Activated T-helper 17 cell treated with anti-CD3 and anti-CD28 coated beads, Interleukin-2, amount 50 U/mL, for 72 hours (primary cell): ENCODE measurements around the gene DDIT4. TPM values are rescaled to one million over a fixed set of nuclear protein-coding genes. Genes with fewer than 3 reads are reported as not detected.

Source experiments
- ATAC-seq: fragments of 150-1000 bp; cut with Tn5 transposase; replicated peaks from 2 replicates; pipeline ENCODE4 v1.10.0; 2021; ENCODE audit warnings: mild to moderate bottlenecking, moderate library complexity
- H3K27ac Mint-ChIP-seq: one replicate; pipeline ENCODE4 v1.8.0; 2022; ENCODE audit warnings: mixed read lengths
- H3K27me3 Mint-ChIP-seq: one replicate; pipeline ENCODE4 v1.8.0; 2022; ENCODE audit warnings: mixed read lengths
- H3K36me3 Mint-ChIP-seq: one replicate; pipeline ENCODE4 v1.8.0; 2022; ENCODE audit warnings: low read depth, mild to moderate bottlenecking, mixed read lengths
- H3K4me1 Mint-ChIP-seq: one replicate; pipeline ENCODE4 v1.8.0; 2022; ENCODE audit warnings: mixed read lengths
- H3K4me3 Mint-ChIP-seq: one replicate; pipeline ENCODE4 v1.8.0; 2022; ENCODE audit warnings: mild to moderate bottlenecking, mixed read lengths
- H3K9me3 Mint-ChIP-seq: one replicate; pipeline ENCODE4 v1.8.0; 2022; ENCODE audit warnings: mixed read lengths
- total RNA-seq, 2 donors: library from RNA; stranded (reverse); gene quantifications; one replicate each; pipeline ENCODE4 v1.2.3, GENCODE V29; 2022

DDIT4 gene
- total RNA-seq, 2 donors from 2014 or later: 746 to 1,569 TPM

DNA sequence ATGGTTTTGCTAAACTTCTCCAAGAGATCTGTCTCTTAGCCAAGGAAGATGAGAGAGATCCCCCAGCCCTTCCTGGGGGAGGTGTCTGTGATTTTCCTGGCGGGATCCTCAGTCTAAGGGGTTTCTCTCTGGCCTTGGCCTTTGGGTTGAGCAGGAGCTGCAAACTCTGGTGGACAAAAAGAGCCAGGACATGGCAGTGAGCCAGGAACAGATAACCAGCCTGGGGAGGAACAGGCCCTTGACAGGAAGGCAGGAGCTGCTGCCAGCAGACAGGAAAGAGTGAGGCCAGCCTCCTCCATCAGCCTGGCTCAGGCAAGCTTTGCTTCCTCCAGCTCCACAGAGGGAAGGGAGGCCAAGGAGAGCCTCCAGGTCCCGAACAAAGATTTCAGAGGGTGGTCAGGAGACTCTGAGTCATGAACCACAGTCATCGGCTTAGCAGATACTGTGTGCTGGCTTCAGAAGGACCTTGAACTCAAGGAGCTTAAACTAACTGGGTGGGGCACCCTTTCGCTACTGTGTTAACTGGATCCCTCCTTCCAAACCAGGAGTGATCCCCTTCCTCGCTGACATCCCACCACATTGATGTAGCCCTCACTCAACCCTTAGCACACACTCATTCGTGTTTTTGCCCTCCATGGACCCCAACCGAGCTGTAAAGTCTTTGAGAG is 34.7 kb downstream of the DDIT4 start:
- peaks cover 31% of the 10 kb centered on the region for H3K4me1 Mint-ChIP-seq
- H3K4me3 Mint-ChIP-seq: peak overlapping the region; percentile 37
- H3K27ac Mint-ChIP-seq: peak overlapping the region; percentile 91

DNA sequence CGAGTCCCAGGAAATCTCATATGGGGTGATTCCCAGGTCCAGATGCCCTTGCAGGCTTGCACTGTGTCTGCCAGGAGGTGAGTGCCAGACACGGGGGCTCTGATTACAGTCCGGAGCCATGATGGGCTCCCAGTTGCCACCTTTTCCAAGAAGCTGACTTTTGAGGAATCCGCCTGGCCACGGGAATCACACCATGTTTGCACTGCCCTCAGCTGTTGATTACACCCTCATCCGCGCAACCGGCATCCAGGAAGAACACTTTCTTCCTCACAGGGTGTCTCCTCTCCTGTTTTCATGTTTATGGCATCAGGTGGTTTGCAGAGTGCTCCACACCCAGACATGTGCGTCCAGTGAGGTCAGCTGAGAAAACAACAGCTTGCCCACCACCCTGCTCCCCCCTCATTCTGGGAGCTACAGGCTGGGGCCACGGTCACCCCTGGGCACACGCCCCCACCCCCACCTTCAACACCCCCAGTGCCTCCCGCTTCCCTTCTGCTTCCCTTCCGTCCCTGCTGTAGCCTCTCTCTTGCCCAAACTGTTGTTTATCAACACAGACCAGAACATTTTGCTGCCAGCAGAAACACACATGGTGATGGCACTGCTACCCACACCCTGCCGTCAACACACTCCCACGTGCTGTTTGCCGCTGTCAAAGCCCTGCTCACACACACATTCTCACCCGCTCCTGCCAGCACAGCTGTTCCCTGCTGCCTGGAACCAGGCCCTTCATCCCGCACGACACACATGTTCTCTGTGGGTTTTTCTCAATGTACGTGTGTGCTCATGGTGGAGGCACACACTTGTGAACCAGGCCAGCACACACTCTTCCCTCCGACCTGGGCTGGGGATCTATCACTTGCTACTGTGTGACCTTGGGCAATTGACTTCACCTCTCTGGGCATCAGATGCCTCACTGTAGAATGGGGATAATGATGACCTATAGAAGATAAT is 35.8 kb downstream of the DDIT4 start:
- Mint-ChIP-seq H3K27me3 (no peaks in the 10 kb centered on the region), H3K4me1 (peaks cover 26% of the 10 kb centered on the region), H3K36me3 (no peaks in the 10 kb centered on the region), H3K27ac (peak overlapping the region; percentile 91), H3K4me3 (peak overlapping the region; percentile 50), H3K9me3 (no peaks in the 10 kb centered on the region)
- no peak for ATAC-seq

More for the DNA sequence above, 34.7 kb downstream of the DDIT4 start:
- peak; percentile 44 for ATAC-seq
- H3K9me3 Mint-ChIP-seq: no peaks in the 10 kb centered on the region
- no peaks in the 10 kb centered on the region for H3K36me3 Mint-ChIP-seq
- no peaks in the 10 kb centered on the region for H3K27me3 Mint-ChIP-seq

DNA sequence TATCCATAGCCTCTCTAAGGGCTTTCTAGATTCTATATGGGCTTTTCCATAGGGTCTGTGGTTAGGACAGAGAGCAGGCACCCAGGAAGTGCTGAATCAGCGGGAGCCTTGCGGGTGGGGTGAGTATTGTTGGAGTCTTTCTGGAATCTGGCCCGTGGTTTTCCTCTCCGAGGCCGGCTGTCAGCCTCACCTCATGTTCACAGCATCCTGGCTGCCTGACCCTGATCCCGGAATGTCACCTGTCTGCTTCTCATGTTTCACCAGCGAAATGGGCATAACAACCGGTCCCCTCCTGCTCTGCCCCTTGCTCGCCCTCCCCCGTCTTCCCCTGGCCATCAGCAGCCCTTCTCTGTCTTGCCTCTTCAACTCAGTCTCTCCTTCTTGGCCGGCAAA is 36.5 kb downstream of the DDIT4 start:
- H3K27ac Mint-ChIP-seq: peak overlapping the region; percentile 77
- H3K4me3 Mint-ChIP-seq: peak overlapping the region; percentile 50
- no peak for ATAC-seq
- no peaks in the 10 kb centered on the region for H3K27me3 Mint-ChIP-seq
- no peaks in the 10 kb centered on the region for H3K36me3 Mint-ChIP-seq
- no peaks in the 10 kb centered on the region for H3K9me3 Mint-ChIP-seq
- H3K4me1 Mint-ChIP-seq: peaks cover 22% of the 10 kb centered on the region

DNA sequence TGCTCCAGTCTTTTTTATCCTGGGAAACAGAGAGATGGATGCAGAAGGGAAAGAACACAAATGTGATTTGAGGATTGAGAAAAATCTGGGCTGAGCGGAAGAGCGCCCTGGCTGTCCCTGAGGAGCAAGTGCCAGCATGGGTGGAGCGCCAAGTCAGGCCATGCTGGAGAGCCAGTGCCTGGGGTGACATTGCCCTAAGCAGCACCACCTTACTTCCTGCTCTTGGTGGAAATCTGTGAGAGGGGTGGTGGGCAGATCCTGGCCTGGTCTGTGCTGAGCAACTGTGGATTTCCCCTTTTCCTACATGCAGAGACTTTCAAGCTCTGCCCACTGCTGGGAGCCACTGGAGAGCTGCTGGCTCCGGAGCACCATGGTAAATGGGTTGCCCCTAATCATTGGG is 36.9 kb downstream of the DDIT4 start:
- Mint-ChIP-seq H3K4me1 (peaks cover 22% of the 10 kb centered on the region), H3K27me3 (no peaks in the 10 kb centered on the region), H3K4me3 (peak overlapping the region; percentile 50), H3K9me3 (no peaks in the 10 kb centered on the region), H3K27ac (peak overlapping the region; percentile 77), H3K36me3 (no peaks in the 10 kb centered on the region)
- ATAC-seq: no peak

DNA sequence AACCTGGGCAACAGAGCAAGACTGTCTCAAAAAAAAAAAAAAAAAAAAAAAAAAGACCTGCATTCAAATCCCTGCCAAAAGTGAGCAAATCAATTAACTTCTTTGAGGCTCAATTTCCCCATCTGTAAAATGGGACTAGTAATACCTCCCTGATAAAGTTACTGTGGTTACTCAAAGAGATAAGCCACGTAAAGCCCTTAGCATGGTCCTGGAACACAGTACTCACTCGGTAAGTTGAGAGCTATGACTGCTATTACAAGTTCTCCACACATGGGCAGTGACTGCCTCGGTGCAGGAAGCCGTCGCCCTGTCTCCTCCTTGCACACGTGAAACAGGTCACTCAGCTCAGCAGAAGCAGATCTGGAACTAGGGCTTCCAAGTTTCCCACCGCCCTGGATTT is 37.9 kb downstream of the DDIT4 start:
- Mint-ChIP-seq H3K27me3 (no peaks in the 10 kb centered on the region), H3K36me3 (no peaks in the 10 kb centered on the region), H3K9me3 (no peaks in the 10 kb centered on the region), H3K4me3 (peak overlapping the region; percentile 52), H3K4me1 (peaks cover 26% of the 10 kb centered on the region), H3K27ac (peak overlapping the region; percentile 63)
- ATAC-seq: peak; percentile 83

DNA sequence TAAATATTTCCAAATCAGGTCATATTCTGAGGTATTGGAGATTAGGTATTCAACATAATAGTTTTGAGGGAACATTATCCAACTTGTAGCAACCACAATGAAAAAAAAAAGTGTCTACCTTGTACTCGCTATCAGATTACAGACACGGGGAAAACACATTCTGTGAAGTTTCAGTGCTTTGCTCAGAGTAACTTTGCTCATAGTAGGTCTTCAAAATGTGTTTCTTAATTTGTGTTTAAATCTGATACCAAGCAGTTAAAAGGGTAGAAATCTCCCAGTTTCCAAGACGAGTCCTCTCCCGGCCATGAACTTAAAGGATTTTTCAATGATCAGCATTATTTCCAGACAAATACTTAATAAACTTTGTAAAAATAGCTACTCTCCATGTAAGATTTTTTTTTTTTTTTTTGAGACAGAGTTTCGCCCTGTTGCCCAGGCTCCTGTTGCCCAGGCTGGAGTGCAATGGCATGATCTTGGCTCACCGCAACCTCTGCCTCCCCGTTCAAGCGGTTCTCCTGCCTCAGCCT is 39.2 kb downstream of the DDIT4 start:
- Mint-ChIP-seq H3K4me3 (no peak overlapping the region), H3K27ac (no peak overlapping the region), H3K36me3 (no peaks in the 10 kb centered on the region), H3K27me3 (no peaks in the 10 kb centered on the region), H3K4me1 (peaks cover 32% of the 10 kb centered on the region), H3K9me3 (no peaks in the 10 kb centered on the region)
- ATAC-seq: no peak

DNA sequence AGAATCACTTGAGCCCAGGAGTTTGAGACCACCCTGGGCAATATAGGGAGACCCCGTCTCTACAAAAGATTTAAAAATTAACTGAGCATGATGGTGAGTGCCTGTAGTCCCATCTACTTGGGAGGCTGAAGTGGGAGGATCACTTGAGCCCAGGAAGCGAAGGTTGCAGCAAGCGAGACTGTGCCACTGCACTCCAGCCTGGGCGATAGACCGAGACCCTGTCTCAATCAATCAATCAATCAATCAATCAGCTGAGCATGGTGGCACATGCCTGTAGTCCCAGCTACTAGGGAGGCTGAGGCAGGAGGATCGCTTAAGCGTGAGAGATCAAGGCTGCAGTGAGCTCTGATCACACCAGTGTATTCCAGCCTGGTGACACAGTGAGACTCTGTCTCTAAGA is 40.5 kb downstream of the DDIT4 start:
- no peaks in the 10 kb centered on the region for H3K9me3 Mint-ChIP-seq
- peaks cover 11% of the 10 kb centered on the region for H3K36me3 Mint-ChIP-seq
- H3K27ac Mint-ChIP-seq: no peak overlapping the region
- H3K4me1 Mint-ChIP-seq: peaks cover 35% of the 10 kb centered on the region
- no peak for ATAC-seq
- H3K4me3 Mint-ChIP-seq: no peak overlapping the region
- H3K27me3 Mint-ChIP-seq: no peaks in the 10 kb centered on the region

DNA sequence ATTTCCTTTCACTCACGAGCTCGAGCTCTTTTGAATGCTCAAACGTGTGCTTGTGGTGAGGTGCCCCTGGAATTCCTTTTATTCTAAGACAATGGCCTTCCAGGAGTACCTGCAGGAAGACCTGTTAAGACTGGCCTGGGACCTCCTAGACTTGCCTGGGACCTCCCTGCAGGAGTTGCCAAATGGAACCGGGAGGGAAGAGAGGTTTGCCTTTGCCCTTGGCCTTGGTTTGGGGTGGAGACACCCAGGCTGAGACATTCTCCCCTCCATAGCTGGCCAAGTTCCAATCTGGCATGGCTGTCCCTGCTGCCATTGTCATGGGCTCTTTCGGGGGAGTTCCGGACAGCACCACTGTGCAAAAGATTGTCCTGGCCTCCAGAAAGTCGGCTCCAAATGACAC is 41.3 kb downstream of the DDIT4 start:
- H3K4me3 Mint-ChIP-seq: no peak overlapping the region
- H3K27ac Mint-ChIP-seq: no peak overlapping the region
- peaks cover 31% of the 10 kb centered on the region for H3K4me1 Mint-ChIP-seq

DNA sequence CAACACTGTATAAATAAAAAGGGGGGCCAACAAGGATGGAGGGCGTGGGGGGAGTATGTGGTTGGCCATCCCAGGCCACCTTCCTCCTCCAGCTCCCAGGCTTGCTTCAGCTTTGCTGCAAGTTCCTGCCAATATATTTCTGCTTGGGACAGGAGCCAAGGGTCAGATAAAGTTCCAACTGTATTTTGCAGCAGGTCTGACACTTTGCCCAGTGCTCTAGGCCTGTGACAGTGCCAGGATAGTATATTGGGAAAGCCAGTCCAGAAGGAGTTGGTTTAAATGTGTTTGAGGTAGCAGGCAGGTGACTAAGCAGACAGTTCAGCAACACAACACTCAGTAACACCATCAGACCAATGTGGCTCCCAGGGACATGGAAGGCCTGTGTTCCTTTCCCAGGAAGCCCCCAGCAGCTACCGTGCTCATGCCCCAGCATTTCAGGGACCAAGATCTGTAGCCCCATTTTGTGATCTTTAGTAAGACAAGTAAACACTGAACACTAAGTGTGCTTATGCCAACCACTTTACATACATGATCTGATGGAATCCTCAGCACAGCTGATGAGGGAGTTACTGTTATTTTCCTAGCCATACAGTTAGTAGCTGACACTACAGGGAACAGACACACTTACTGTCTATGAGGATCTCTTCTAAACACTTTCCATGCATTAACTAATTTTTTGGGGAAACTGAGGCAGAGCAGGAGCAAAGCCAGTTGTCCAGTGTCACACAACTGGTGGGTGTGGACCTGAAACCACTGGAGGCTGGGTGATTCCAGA is 42.1 kb downstream of the DDIT4 start:
- peaks cover 21% of the 10 kb centered on the region for H3K36me3 Mint-ChIP-seq
- H3K27me3 Mint-ChIP-seq: no peaks in the 10 kb centered on the region
- peak overlapping the region; percentile 62 for H3K27ac Mint-ChIP-seq
- no peak for ATAC-seq
- peaks cover 24% of the 10 kb centered on the region for H3K4me1 Mint-ChIP-seq
- peak overlapping the region; percentile 90 for H3K4me3 Mint-ChIP-seq
- H3K9me3 Mint-ChIP-seq: no peaks in the 10 kb centered on the region

More for the DNA sequence above, 41.3 kb downstream of the DDIT4 start:
- H3K9me3 Mint-ChIP-seq: no peaks in the 10 kb centered on the region
- H3K36me3 Mint-ChIP-seq: peaks cover 14% of the 10 kb centered on the region
- no peaks in the 10 kb centered on the region for H3K27me3 Mint-ChIP-seq
- no peak for ATAC-seq

DNA sequence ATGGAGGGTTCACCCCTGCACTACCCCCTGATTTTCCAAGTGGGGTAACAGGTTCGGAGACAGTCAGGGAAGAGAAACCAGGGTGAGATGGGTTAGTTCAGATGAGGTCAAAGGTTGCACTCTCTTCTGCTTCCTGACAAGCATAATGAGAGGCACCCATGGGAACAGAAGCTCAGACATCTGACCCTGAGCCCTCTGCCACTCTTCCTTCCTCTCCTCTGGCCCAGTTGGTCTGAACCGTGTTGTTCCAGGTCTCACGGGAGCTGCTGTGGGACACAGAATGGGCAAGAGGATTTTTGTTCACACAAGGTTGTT is 42.6 kb downstream of the DDIT4 start:
- Mint-ChIP-seq H3K4me3 (peak overlapping the region; percentile 90), H3K27ac (peak overlapping the region; percentile 62), H3K36me3 (peaks cover 21% of the 10 kb centered on the region), H3K4me1 (peaks cover 24% of the 10 kb centered on the region), H3K27me3 (no peaks in the 10 kb centered on the region), H3K9me3 (no peaks in the 10 kb centered on the region)
- no peak for ATAC-seq

DNA sequence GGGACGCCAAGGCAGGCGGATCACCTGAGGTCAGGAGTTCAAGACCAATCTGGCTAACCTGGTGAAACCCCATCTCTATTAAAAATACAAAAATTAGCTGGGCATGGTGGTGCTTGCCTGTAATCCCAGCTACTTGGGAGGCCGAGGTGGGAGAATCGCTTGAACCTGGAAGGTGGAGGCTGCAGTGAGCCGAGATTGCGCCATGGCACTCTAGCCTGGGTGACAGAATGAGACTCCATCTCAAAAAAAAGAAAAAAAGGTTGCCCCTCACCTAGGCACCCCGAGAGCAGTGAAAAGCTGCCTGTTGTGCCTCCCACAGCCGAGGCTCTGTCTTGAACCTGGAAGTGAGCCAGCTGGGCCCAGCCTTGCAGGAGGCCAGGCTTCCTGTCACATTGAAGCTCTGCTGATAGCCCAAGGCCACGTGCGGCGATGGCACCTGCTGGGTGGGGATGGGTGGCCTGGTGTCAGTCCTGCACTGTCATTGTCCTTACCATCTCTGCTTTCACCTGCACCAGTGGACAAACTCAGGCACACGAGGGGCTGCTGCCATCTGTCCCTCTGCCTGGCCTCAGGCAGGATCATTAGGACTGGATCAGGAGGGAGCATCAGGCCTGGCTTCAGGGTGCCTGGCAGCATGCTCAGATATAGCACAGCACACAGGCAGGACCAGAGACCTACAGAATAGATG is 43.2 kb downstream of the DDIT4 start:
- Mint-ChIP-seq H3K9me3 (no peaks in the 10 kb centered on the region), H3K4me1 (peaks cover 25% of the 10 kb centered on the region), H3K36me3 (peaks cover 21% of the 10 kb centered on the region), H3K4me3 (peak overlapping the region; percentile 90), H3K27me3 (no peaks in the 10 kb centered on the region), H3K27ac (peak overlapping the region; percentile 64)
- no peak for ATAC-seq

DNA sequence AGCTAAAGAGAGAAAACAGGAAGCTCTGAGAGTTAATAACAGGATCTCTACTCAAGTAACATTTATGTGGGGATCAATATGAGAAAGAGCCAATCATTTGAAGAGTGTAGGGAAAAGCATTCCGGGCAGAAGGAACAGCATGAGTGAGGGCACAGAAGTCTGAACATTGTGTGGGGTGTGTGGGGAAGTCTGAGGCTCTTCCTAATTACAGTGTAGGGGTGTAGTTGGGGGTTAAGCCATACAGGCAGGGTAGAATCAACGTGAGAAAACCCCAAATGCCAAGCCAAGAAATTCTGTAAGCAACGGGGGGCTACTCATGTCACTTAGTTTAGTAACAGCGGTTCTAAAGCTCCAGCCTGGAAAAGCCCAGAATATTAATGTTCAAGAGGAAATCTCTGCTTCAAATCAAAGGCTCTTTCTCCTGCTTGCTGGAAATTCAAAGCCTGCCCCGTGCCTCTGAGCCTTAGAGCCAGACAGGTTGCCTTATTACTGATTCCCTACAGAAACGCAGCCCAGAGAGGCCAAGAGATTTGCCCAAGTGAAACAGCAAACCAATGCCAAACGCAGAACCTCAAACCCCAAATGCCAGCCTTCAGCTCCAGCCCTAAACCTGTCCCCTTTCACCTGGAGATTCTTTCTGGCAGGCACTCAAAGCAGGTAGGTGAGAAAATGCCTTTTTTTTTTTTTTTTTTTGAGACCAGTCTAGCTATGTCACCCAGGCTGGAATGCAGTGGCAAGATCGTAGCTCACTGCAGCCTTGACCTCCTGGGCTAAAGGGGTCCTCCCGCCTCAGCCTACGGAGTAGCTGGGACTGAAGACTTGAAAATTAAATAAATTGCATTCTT is 44.9 kb downstream of the DDIT4 start:
- H3K9me3 Mint-ChIP-seq: no peaks in the 10 kb centered on the region
- peaks cover 21% of the 10 kb centered on the region for H3K36me3 Mint-ChIP-seq

More for the DNA sequence above, 44.9 kb downstream of the DDIT4 start:
- ATAC-seq: no peak
- Mint-ChIP-seq H3K4me1 (peaks cover 33% of the 10 kb centered on the region), H3K27ac (peak overlapping the region; percentile 96), H3K27me3 (no peaks in the 10 kb centered on the region), H3K4me3 (peak overlapping the region; percentile 90)
